Karpas-422 (cell line): ENCODE data around the gene MCCD1. TPM values are rescaled to one million over a fixed set of nuclear protein-coding genes. Genes with fewer than 3 reads are reported as not detected.
"Not testable (repeated sequence)": the region's sequence is repeated elsewhere in the genome, so short reads cannot be mapped to it uniquely, and the experiment has no call there.

Source experiments
- DNase-seq: peaks from one replicate; pipeline ENCODE4 v3.0.0-alpha.2; 2015
- H2AFZ ChIP-seq: fragments of 200-600 bp; sonication (generic); 2 replicates; pipeline ENCODE4 v1.6.1; 2014; ENCODE audit warnings: antibody characterized with exemption, low read length, mixed read lengths
- H3K27ac ChIP-seq: fragments of 200-600 bp; sonication (generic); 2 replicates; pipeline ENCODE4 v1.5.1; 2014; ENCODE audit warnings: mild to moderate bottlenecking, low read length, moderate library complexity
- H3K27me3 ChIP-seq: fragments of 200-600 bp; sonication (generic); 2 replicates; pipeline ENCODE4 v1.6.1; 2014; ENCODE audit warnings: low read length, mixed read lengths
- H3K36me3 ChIP-seq: fragments of 200-600 bp; sonication (generic); 2 replicates; pipeline ENCODE4 v1.6.1; 2014; ENCODE audit warnings: low read length, mixed read lengths; ENCODE audit not compliant: insufficient read depth
- H3K4me1 ChIP-seq: fragments of 200-600 bp; sonication (generic); 2 replicates; pipeline ENCODE4 v1.6.1; 2014; ENCODE audit warnings: mild to moderate bottlenecking, low read length, mixed read lengths
- H3K4me2 ChIP-seq: fragments of 200-600 bp; sonication (generic); 2 replicates; pipeline ENCODE4 v1.6.1; 2014; ENCODE audit warnings: low read length, low read depth, mild to moderate bottlenecking; ENCODE audit not compliant: poor library complexity, severe bottlenecking
- H3K4me3 ChIP-seq: fragments of 200-600 bp; sonication (generic); 2 replicates; pipeline ENCODE4 v1.5.1; 2014; ENCODE audit warnings: mild to moderate bottlenecking, antibody characterized with exemption, low read length, mixed read lengths
- H3K79me2 ChIP-seq: fragments of 200-600 bp; sonication (generic); 2 replicates; pipeline ENCODE4 v1.6.1; 2014; ENCODE audit warnings: mild to moderate bottlenecking, low read length, mixed read lengths
- H3K9ac ChIP-seq: fragments of 200-600 bp; sonication (generic); 2 replicates; pipeline ENCODE4 v1.6.0; 2014; ENCODE audit warnings: low read length
- H3K9me2 ChIP-seq: fragments of 200-600 bp; sonication (generic), shearing (Covaris generic); replicated peaks from 2 replicates; pipeline ENCODE4 v1.6.0; 2014; ENCODE audit warnings: mild to moderate bottlenecking, low read length, moderate library complexity; ENCODE audit not compliant: insufficient read depth
- H3K9me3 ChIP-seq: fragments of 300-700, 200-600 bp; sonication (generic); 2 replicates; pipeline ENCODE4 v1.6.1; 2014; ENCODE audit warnings: low read length, mixed read lengths
- H4K20me1 ChIP-seq: fragments of 200-600 bp; sonication (generic); 2 replicates; pipeline ENCODE4 v1.6.1; 2014; ENCODE audit warnings: mild to moderate bottlenecking, antibody characterized with exemption, low read length, low read depth; ENCODE audit not compliant: insufficient read depth
- total RNA-seq: library from RNA; depleted of rRNA; stranded (reverse); fragments of >200 nt; shearing (Covaris generic); gene quantifications from 2 replicates; pipeline ENCODE4 v1.2.3, GENCODE V29; 2014; ENCODE audit warnings: low replicate concordance

The MCCD1 gene
- total RNA-seq, 1 experiment from 2014 or later: not detected

- DNase-seq: no peak
- H3K36me3 ChIP-seq: no peaks in the 10 kb centered on the region
- H3K4me3 ChIP-seq: no peak overlapping the region
- H4K20me1 ChIP-seq: no peaks in the 10 kb centered on the region
- peaks cover 29% of the 10 kb centered on the region for H3K4me1 ChIP-seq
- no peaks in the 10 kb centered on the region for H3K9me3 ChIP-seq
- H3K9me2 ChIP-seq: no peaks in the 10 kb centered on the region
- no peak overlapping the region for H2AFZ ChIP-seq
- no peak overlapping the region for H3K27ac ChIP-seq
- no peaks in the 10 kb centered on the region for H3K27me3 ChIP-seq
- no peak overlapping the region for H3K4me2 ChIP-seq
- no peaks in the 10 kb centered on the region; the same call in 1 of the 2 replicates for H3K79me2 ChIP-seq
- no peak overlapping the region for H3K9ac ChIP-seq
These were observed 39.7 kb upstream of the MCCD1 start for GRCh38 chr6:31489086-31489485.

- Histone ChIP-seq H3K9me3 (no peaks in the 10 kb centered on the region), H3K27me3 (no peaks in the 10 kb centered on the region), H3K4me3 (no peak overlapping the region), H4K20me1 (no peaks in the 10 kb centered on the region), H3K36me3 (no peaks in the 10 kb centered on the region), H2AFZ (no peak overlapping the region), H3K4me2 (no peak overlapping the region), H3K9me2 (no peaks in the 10 kb centered on the region), H3K4me1 (peaks cover 31% of the 10 kb centered on the region), H3K79me2 (peaks cover 5% of the 10 kb centered on the region), H3K9ac (no peak overlapping the region), H3K27ac (no peak overlapping the region)
- no peak for DNase-seq
These were observed 38.5 kb upstream of the MCCD1 start for GRCh38 chr6:31490115-31490873.

GRCh38 chr6:31493550-31493874 is 35.2 kb upstream of the MCCD1 start:
- not testable (repeated sequence) for H3K9me3 ChIP-seq, DNase-seq, H3K27me3 ChIP-seq, H4K20me1 ChIP-seq, H3K36me3 ChIP-seq, H3K9me2 ChIP-seq
- peaks cover 49% of the 10 kb centered on the region for H3K4me1 ChIP-seq
- H3K27ac ChIP-seq: peak overlapping the region; percentile 58
- H3K79me2 ChIP-seq: peaks cover 18% of the 10 kb centered on the region
- peak overlapping the region; percentile 98; the same call in 1 of the 2 replicates for H2AFZ ChIP-seq
- H3K4me3 ChIP-seq: peak overlapping the region; percentile 91
- H3K4me2 ChIP-seq: peak overlapping the region; percentile 93
- H3K9ac ChIP-seq: peak overlapping the region; percentile 88

- H3K79me2 ChIP-seq: peaks cover 23% of the 10 kb centered on the region
- peak; percentile 90 for DNase-seq
- H3K4me3 ChIP-seq: peak overlapping the region; percentile 91
These were observed 34.7 kb upstream of the MCCD1 start for GRCh38 chr6:31493875-31494694.

GRCh38 chr6:31495580-31495979 is 33.2 kb upstream of the MCCD1 start:
- Histone ChIP-seq H3K9me3 (no peaks in the 10 kb centered on the region), H3K9me2 (no peaks in the 10 kb centered on the region), H3K4me1 (peaks cover 52% of the 10 kb centered on the region), H2AFZ (no peak overlapping the region), H4K20me1 (no peaks in the 10 kb centered on the region), H3K4me3 (peak overlapping the region; percentile 91), H3K4me2 (peak overlapping the region; percentile 93), H3K36me3 (no peaks in the 10 kb centered on the region), H3K27me3 (no peaks in the 10 kb centered on the region), H3K27ac (peak overlapping the region; percentile 71), H3K9ac (peak overlapping the region; percentile 88), H3K79me2 (peaks cover 33% of the 10 kb centered on the region)
- peak; percentile 57 for DNase-seq

More at GRCh38 chr6:31493875-31494694, 34.7 kb upstream of the MCCD1 start:
- H3K4me2 ChIP-seq: peak overlapping the region; percentile 93
- no peaks in the 10 kb centered on the region for H3K27me3 ChIP-seq
- no peaks in the 10 kb centered on the region for H3K9me2 ChIP-seq
- H3K36me3 ChIP-seq: no peaks in the 10 kb centered on the region
- H3K4me1 ChIP-seq: peaks cover 52% of the 10 kb centered on the region
- no peaks in the 10 kb centered on the region for H4K20me1 ChIP-seq
- H3K9me3 ChIP-seq: no peaks in the 10 kb centered on the region
- H2AFZ ChIP-seq: peak overlapping the region; percentile 98
- peak overlapping the region; percentile 88 for H3K9ac ChIP-seq
- H3K27ac ChIP-seq: peak overlapping the region; percentile 71

GRCh38 chr6:31496826-31497225 is 31.9 kb upstream of the MCCD1 start:
- not testable (repeated sequence) for H3K9me3 ChIP-seq, H3K9me2 ChIP-seq, H2AFZ ChIP-seq, H3K36me3 ChIP-seq, H3K27me3 ChIP-seq, H4K20me1 ChIP-seq
- peak; percentile 63 for DNase-seq
- Histone ChIP-seq H3K4me3 (peak overlapping the region; percentile 74), H3K79me2 (peaks cover 45% of the 10 kb centered on the region), H3K4me1 (peaks cover 49% of the 10 kb centered on the region), H3K9ac (peak overlapping the region; percentile 76), H3K27ac (peak overlapping the region; percentile 58), H3K4me2 (peak overlapping the region; percentile 93)

GRCh38 chr6:31497531-31498476 is 31.0 kb upstream of the MCCD1 start, which contains the start of gene MICB:
MICB (plus strand) TSS chr6:31498145; CDS start chr6:31498194, 49 bp downstream.
- no peaks in the 10 kb centered on the region for H3K27me3 ChIP-seq
- no peaks in the 10 kb centered on the region for H3K9me2 ChIP-seq
- H4K20me1 ChIP-seq: no peaks in the 10 kb centered on the region
- H3K79me2 ChIP-seq: peaks cover 55% of the 10 kb centered on the region
- peaks cover 39% of the 10 kb centered on the region for H3K4me1 ChIP-seq
- H3K27ac ChIP-seq: peak within 1 kb of the TSS; percentile 58
- peak within 1 kb of the TSS; percentile 74 for H3K4me3 ChIP-seq
- H2AFZ ChIP-seq: peak within 1 kb of the TSS; percentile 84
- H3K36me3 ChIP-seq: no peaks in the 10 kb centered on the region
- H3K9me3 ChIP-seq: no peaks in the 10 kb centered on the region
- peak; percentile 96 for DNase-seq
- H3K9ac ChIP-seq: peak within 1 kb of the TSS; percentile 76
- peak within 1 kb of the TSS; percentile 93 for H3K4me2 ChIP-seq
